ENCODE data around the gene RFC3.

DNA sequence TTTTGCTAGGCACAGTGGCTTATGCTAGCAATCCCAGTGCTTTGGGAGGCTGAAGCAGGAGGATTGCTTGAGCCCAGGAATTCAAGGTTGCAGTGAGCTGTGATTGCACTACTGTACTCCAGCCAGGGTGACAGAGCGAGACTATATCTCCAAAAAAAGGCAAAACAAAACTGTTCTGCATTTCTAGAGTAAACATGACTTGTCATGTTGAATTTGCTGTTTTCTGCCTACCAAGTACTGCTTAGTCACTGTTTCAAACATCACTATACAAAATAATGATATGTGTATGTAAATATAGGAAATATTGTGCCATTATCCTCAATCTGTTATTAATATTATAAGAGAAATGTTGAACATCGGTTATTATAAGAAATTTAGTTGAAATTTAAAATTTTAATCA is 9.2 kb downstream of the RFC3 start:
- no peak for TF ChIP-seq HNF4G (IDR thresholded peaks at IDR 0.05; ENCODE audit: borderline replicate concordance, low read depth, low read length)
- no peak for TF ChIP-seq HNF4G (CRISPR knock-in tag; IDR thresholded peaks at IDR 0.05; ENCODE audit: borderline replicate concordance, low read depth)
- no peak for TF ChIP-seq TARDBP (CRISPR knock-in tag; IDR thresholded peaks at IDR 0.05)
- TF ChIP-seq YY1 (IDR thresholded peaks at IDR 0.05; ENCODE audit: insufficient read depth, insufficient replicate concordance, low read depth, low read length): no peak
- TF ChIP-seq CTCF (CRISPR knock-in tag; IDR thresholded peaks at IDR 0.05): no peak
- TF ChIP-seq ZBTB44 (CRISPR knock-in tag; IDR thresholded peaks at IDR 0.05): no peak
- TF ChIP-seq ZNF230 (CRISPR knock-in tag; IDR thresholded peaks at IDR 0.05): no peak
- TF ChIP-seq MTA3 (CRISPR knock-in tag; IDR thresholded peaks at IDR 0.05): no peak
- no peak for TF ChIP-seq ELF1 (CRISPR knock-in tag; IDR thresholded peaks at IDR 0.05)
- TF ChIP-seq ATM (IDR thresholded peaks at IDR 0.05; ENCODE audit: borderline replicate concordance): no peak
- no peak for TF ChIP-seq SP1 (IDR thresholded peaks at IDR 0.05)
- TF ChIP-seq SP1 (CRISPR knock-in tag; IDR thresholded peaks at IDR 0.05): no peak
- no peak for TF ChIP-seq DBP (CRISPR knock-in tag; IDR thresholded peaks at IDR 0.05; ENCODE audit: not compliant biosample characterization)
- no peak for TF ChIP-seq NFIC (IDR thresholded peaks at IDR 0.05; ENCODE audit: low read length)
- TF ChIP-seq ATF3 (CRISPR knock-in tag; IDR thresholded peaks at IDR 0.05): no peak
- TF ChIP-seq HDAC2 (CRISPR knock-in tag; IDR thresholded peaks at IDR 0.05): no peak
